Umbilical cord (tissue), 2 donors: ENCODE results near the gene PPP4R2. TPM values are rescaled to one million over a fixed set of nuclear protein-coding genes. Genes with fewer than 3 reads are reported as not detected.
"Not testable (repeated sequence)": the region's sequence is repeated elsewhere in the genome, so short reads cannot be mapped to it uniquely, and the experiment has no call there.

ENCODE experiments used
- DNase-seq: peaks from one replicate; pipeline ENCODE4 v3.0.0-alpha.2; 2015; ENCODE audit warnings: low spot score
- total RNA-seq: library from RNA; depleted of rRNA; stranded (reverse); fragments of >200 nt; gene quantifications from one replicate; pipeline ENCODE4 v1.2.3, GENCODE V29; 2014; ENCODE audit warnings: low replicate concordance; ENCODE audit not compliant: insufficient read depth

PPP4R2 gene
- total RNA-seq, 1 donor from 2014 or later, result 72.2 TPM

GRCh38 chr3:72977060-72977808, 19.4 kb upstream of the PPP4R2 start:
- no peak for DNase-seq

GRCh38 chr3:72982609-72983366, 13.8 kb upstream of the PPP4R2 start:
- no peak for DNase-seq

GRCh38 chr3:72985576-72985975, 11.0 kb upstream of the PPP4R2 start:
- DNase-seq, result no peak

- DNase-seq, result no peak
These were observed 5.8 kb upstream of the PPP4R2 start for GRCh38 chr3:72990701-72991395.

- DNase-seq, result no peak
These were observed 5.1 kb upstream of the PPP4R2 start for GRCh38 chr3:72991522-72991921.

GRCh38 chr3:72993391-72993790, 3.2 kb upstream of the PPP4R2 start:
- no peak for DNase-seq

GRCh38 chr3:72995337-72995736, 1.3 kb upstream of the PPP4R2 start:
- DNase-seq, result no peak

- DNase-seq, result no peak
These were observed 514 bp upstream of the PPP4R2 start for GRCh38 chr3:72996121-72996472.

GRCh38 chr3:72997421-72997961, 880 bp downstream of the PPP4R2 start:
- DNase-seq, result peak; percentile 78

GRCh38 chr3:72998466-72998865, 1.9 kb downstream of the PPP4R2 start:
- peak; percentile 65 for DNase-seq

GRCh38 chr3:72999951-73000350, 3.3 kb downstream of the PPP4R2 start:
- DNase-seq, result no peak

GRCh38 chr3:73003050-73003449, 6.4 kb downstream of the PPP4R2 start:
- DNase-seq, result not testable (repeated sequence)

GRCh38 chr3:73004316-73004715, 7.7 kb downstream of the PPP4R2 start:
- no peak for DNase-seq

GRCh38 chr3:73007992-73008712, 11.5 kb downstream of the PPP4R2 start:
- DNase-seq, result no peak

GRCh38 chr3:73009008-73009407, 12.4 kb downstream of the PPP4R2 start:
- no peak for DNase-seq

GRCh38 chr3:73009750-73010149, 13.1 kb downstream of the PPP4R2 start:
- no peak for DNase-seq

GRCh38 chr3:73010158-73010557, 13.5 kb downstream of the PPP4R2 start:
- DNase-seq, result no peak

GRCh38 chr3:73018298-73018697, 21.7 kb downstream of the PPP4R2 start:
- DNase-seq, result no peak

- DNase-seq, result no peak
These were observed 22.3 kb downstream of the PPP4R2 start for GRCh38 chr3:73018790-73019441.

- DNase-seq, result no peak
These were observed 24.8 kb downstream of the PPP4R2 start for GRCh38 chr3:73021301-73021835.

- no peak for DNase-seq
These were observed 28.2 kb downstream of the PPP4R2 start for GRCh38 chr3:73024836-73025235.
